ENCODE data around the gene APPL1.
"Not testable (repeated sequence)": the region's sequence is repeated elsewhere in the genome, so short reads cannot be mapped to it uniquely, and the experiment has no call there.

APPL1 gene

GRCh38 chr3:57275393-57275792, 47.9 kb downstream of the APPL1 start:
- no peak for DNase-seq

- DNase-seq: no peak
These were observed 50.7 kb downstream of the APPL1 start for GRCh38 chr3:57278237-57278636.

- no peak for DNase-seq
These were observed 52.2 kb downstream of the APPL1 start for GRCh38 chr3:57279685-57280084.

- no peak for DNase-seq
These were observed 54.2 kb downstream of the APPL1 start for GRCh38 chr3:57281715-57282114.

- no peak for DNase-seq
These were observed 55.8 kb downstream of the APPL1 start for GRCh38 chr3:57283334-57283733.

- no peak for DNase-seq
These were observed 59.7 kb downstream of the APPL1 start for GRCh38 chr3:57287205-57287604.

GRCh38 chr3:57288403-57288802, 60.9 kb downstream of the APPL1 start:
- no peak for DNase-seq

GRCh38 chr3:57292159-57292896, 64.8 kb downstream of the APPL1 start, which contains the start of gene ASB14:
TSS of gene ASB14 (minus strand) at chr3:57292685. CDS start at chr3:57292033, 652 bp downstream.
- DNase-seq: no peak

- no peak for DNase-seq
These were observed 65.5 kb downstream of the APPL1 start for GRCh38 chr3:57292897-57293526.

- no peak for DNase-seq
These were observed 70.5 kb downstream of the APPL1 start for GRCh38 chr3:57298041-57298440.

GRCh38 chr3:57303520-57303919, 76.0 kb downstream of the APPL1 start:
- DNase-seq: not testable (repeated sequence)

- no peak for DNase-seq
These were observed 82.3 kb downstream of the APPL1 start for GRCh38 chr3:57309769-57310360.

- DNase-seq: no peak
These were observed 86.7 kb downstream of the APPL1 start for GRCh38 chr3:57314204-57314603.
